K562 (cell line): ENCODE results near the gene TP53BP1. TPM values are rescaled to one million over a fixed set of nuclear protein-coding genes. Genes with fewer than 3 reads are reported as not detected.

ENCODE experiments used
- DACH1 ChIP-seq: fragments of 450-650 bp; IDR thresholded peaks from 2 replicates; pipeline ENCODE4 v1.6.1; 2018; ENCODE audit not compliant: partially characterized antibody
- ETV5 ChIP-seq: sonication (generic); formaldehyde crosslinking; IDR thresholded peaks from 2 replicates; pipeline ENCODE4 v1.4.0; 2020; ENCODE audit warnings: low read depth, mild to moderate bottlenecking, missing genetic modification reagents
- GABPB2 ChIP-seq: fragments of 250-450 bp; sonication (Bioruptor Pico); conservative IDR thresholded peaks from 2 replicates; pipeline ENCODE4 v1.5.1; 2021; ENCODE audit warnings: mild to moderate bottlenecking
- HDAC2 ChIP-seq: fragments of 450-650 bp; IDR thresholded peaks from 2 replicates; pipeline ENCODE4 v1.6.1; 2016; ENCODE audit warnings: mild to moderate bottlenecking
- KLF1 ChIP-seq: fragments of 450-650 bp; IDR thresholded peaks from 2 replicates; pipeline ENCODE4 v1.6.1; 2016; ENCODE audit warnings: missing genetic modification characterization, missing compliant biosample characterization
- MCM7 ChIP-seq, 2 experiments: fragments of 450-650 bp; IDR thresholded peaks; 2 replicates each; pipeline ENCODE4 v1.6.1; 2016 to 2018
- MIER1 ChIP-seq: fragments of 450-650 bp; IDR thresholded peaks from 2 replicates; pipeline ENCODE4 v1.6.1; 2016; ENCODE audit warnings: antibody characterized with exemption, mild to moderate bottlenecking, low read depth
- NCOA1 ChIP-seq: fragments of 450-650 bp; IDR thresholded peaks from 2 replicates; pipeline ENCODE4 v1.6.1; 2016; ENCODE audit warnings: low read depth
- PHF20 ChIP-seq: fragments of 450-650 bp; IDR thresholded peaks from 2 replicates; pipeline ENCODE4 v1.6.1; 2018; ENCODE audit not compliant: partially characterized antibody
- RBM39 ChIP-seq: fragments of 200-400 bp; formaldehyde crosslinking; optimal IDR thresholded peaks from 2 replicates; pipeline ENCODE3; 2018; ENCODE audit warnings: low read depth, low read length
- SMARCA4 ChIP-seq: fragments of 450-650 bp; IDR thresholded peaks from 2 replicates; pipeline ENCODE4 v1.6.1; 2016
- TAF1 ChIP-seq: IDR thresholded peaks from 2 replicates; pipeline ENCODE4 v1.6.1; 2011; ENCODE audit warnings: mild to moderate bottlenecking, low read length, moderate library complexity; ENCODE audit not compliant: insufficient read depth, control insufficient read depth, severe bottlenecking; ENCODE audit errors: extremely low read depth
- ZNF3 ChIP-seq: fragments of 250-450 bp; sonication (Bioruptor Pico); IDR thresholded peaks from 2 replicates; pipeline ENCODE4 v1.5.0; 2021; ENCODE audit warnings: mild to moderate bottlenecking, moderate library complexity
- ZNF589 ChIP-seq: fragments of 200-800 bp; sonication (Bioruptor generic); IDR thresholded peaks from 2 replicates; pipeline ENCODE4 v1.6.1; 2016; ENCODE audit warnings: low read depth, missing genetic modification characterization, missing compliant biosample characterization
- polyA plus RNA-seq, 8 experiments: library from polyadenylated mRNA; depleted of rRNA in 4 of 8; stranded (reverse) in 5 of 8; unstranded in 3 of 8; fragments of >200 nt; fragmentation: Nextera tagmentation in 2 of 8; fragmentation: Illumina TruSeq in 1 of 8; extraction: Ambion mirVana in 2 of 8; extraction: Trizol in 1 of 8; gene quantifications; 2 replicates each; pipeline versions ENCODE4 v1.2.1 to v1.2.3, GENCODE V29; 2011 to 2014; ENCODE audit warnings: inconsistent platforms in 1 of 8, missing spikeins in 1 of 8
- total RNA-seq, 7 experiments: library from RNA; depleted of rRNA in 6 of 7; stranded (reverse); fragments of >200 nt in 6 of 7; fragmentation: Illumina TruSeq in 2 of 7; extraction: Trizol in 2 of 7; gene quantifications; 2 replicates each; pipeline versions ENCODE4 v1.2.1 to v1.2.3, GENCODE V29; 2011 to 2021; ENCODE audit warnings: low replicate concordance in 1 of 7
- TF ChIP-seq, protein P1 (sequence below): fragments of 250-450 bp; sonication (Bioruptor Pico); IDR thresholded peaks from 2 replicates; pipeline ENCODE4 v1.4.0; 2020; ENCODE audit warnings: mild to moderate bottlenecking, moderate library complexity, borderline replicate concordance
- TF ChIP-seq, protein P2 (sequence below): sonication (generic); formaldehyde crosslinking; IDR thresholded peaks from 2 replicates; pipeline ENCODE4 v1.8.0; 2022; ENCODE audit warnings: mild to moderate bottlenecking, missing genetic modification reagents
- TF ChIP-seq, protein P3 (sequence below): fragments of 250-450 bp; sonication (Bioruptor Pico); IDR thresholded peaks from 2 replicates; pipeline ENCODE4 v1.9.0; 2021; ENCODE audit warnings: mild to moderate bottlenecking, inconsistent platforms
- TF ChIP-seq, protein P4 (sequence below): sonication (generic); formaldehyde crosslinking; IDR thresholded peaks from 2 replicates; pipeline ENCODE4 v1.8.0; 2022; ENCODE audit warnings: missing genetic modification reagents, mild to moderate bottlenecking, borderline replicate concordance
- TF ChIP-seq, protein P5 (sequence below): fragments of 250-450 bp; sonication (Bioruptor Pico); IDR thresholded peaks from 2 replicates; pipeline ENCODE4 v1.8.0; 2021; ENCODE audit warnings: moderate library complexity, mild to moderate bottlenecking, inconsistent platforms

Gene TP53BP1
- total and polyA plus RNA-seq, 9 of the 15 experiments (the other 6 are each of a cell fraction or from before 2014, with no cell fraction given), result 5.7 to 63.3 (median 30.9) TPM

DNA sequence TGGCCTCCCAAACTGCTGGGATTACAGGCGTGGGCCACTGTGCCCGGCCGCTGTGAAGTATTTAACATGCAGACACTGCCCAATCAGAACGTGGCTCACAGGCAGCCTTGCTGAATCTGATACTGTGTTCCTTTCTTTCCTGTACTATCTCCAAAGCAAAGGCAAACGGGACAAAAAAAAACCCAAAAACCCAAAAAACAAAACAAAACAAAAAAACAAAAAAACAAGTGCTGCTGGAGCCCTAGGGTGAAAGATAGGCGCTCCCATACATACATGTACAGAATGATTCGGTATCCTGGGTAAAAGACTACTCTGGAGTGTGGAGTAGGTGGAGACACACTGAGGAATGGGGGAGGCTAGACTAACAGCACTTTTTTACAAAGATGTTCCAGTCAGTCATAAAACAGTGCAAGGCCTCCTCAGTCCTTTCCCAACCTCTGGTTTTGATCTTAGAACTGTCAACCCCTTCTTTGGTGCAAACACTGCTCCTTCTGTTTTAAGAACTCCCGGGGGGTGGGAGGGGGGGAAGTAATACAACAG lies 16.8 kb upstream of the TP53BP1 start (continued):
- TF ChIP-seq HDAC2 (peak; percentile 15; the same call in 1 of the 2 replicates), KLF1 (tag) (no peak), PHF20 (no peak), MIER1 (peak; percentile 42; the same call in 1 of the 2 replicates), ZNF589 (0 out of 2 replicates have a peak, but pooled peaks have one; percentile 31), RBM39 (no peak), ZNF3 (CRISPR knock-in tag) (no peak), DACH1 (no peak), MCM7 (IDR thresholded peaks at IDR 0.05) (no peak), TAF1 (no peak), NCOA1 (0 out of 2 replicates have a peak, but pooled peaks have one; percentile 20), GABPB2 (CRISPR knock-in tag) (no peak), SMARCA4 (peak; percentile 19; the same call in 1 of the 2 replicates), ETV5 (no peak)
- TF ChIP-seq, protein P1, sequence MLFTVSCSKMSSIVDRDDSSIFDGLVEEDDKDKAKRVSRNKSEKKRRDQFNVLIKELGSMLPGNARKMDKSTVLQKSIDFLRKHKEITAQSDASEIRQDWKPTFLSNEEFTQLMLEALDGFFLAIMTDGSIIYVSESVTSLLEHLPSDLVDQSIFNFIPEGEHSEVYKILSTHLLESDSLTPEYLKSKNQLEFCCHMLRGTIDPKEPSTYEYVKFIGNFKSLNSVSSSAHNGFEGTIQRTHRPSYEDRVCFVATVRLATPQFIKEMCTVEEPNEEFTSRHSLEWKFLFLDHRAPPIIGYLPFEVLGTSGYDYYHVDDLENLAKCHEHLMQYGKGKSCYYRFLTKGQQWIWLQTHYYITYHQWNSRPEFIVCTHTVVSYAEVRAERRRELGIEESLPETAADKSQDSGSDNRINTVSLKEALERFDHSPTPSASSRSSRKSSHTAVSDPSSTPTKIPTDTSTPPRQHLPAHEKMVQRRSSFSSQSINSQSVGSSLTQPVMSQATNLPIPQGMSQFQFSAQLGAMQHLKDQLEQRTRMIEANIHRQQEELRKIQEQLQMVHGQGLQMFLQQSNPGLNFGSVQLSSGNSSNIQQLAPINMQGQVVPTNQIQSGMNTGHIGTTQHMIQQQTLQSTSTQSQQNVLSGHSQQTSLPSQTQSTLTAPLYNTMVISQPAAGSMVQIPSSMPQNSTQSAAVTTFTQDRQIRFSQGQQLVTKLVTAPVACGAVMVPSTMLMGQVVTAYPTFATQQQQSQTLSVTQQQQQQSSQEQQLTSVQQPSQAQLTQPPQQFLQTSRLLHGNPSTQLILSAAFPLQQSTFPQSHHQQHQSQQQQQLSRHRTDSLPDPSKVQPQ (CRISPR knock-in tag), result no peak
- TF ChIP-seq, protein P2, sequence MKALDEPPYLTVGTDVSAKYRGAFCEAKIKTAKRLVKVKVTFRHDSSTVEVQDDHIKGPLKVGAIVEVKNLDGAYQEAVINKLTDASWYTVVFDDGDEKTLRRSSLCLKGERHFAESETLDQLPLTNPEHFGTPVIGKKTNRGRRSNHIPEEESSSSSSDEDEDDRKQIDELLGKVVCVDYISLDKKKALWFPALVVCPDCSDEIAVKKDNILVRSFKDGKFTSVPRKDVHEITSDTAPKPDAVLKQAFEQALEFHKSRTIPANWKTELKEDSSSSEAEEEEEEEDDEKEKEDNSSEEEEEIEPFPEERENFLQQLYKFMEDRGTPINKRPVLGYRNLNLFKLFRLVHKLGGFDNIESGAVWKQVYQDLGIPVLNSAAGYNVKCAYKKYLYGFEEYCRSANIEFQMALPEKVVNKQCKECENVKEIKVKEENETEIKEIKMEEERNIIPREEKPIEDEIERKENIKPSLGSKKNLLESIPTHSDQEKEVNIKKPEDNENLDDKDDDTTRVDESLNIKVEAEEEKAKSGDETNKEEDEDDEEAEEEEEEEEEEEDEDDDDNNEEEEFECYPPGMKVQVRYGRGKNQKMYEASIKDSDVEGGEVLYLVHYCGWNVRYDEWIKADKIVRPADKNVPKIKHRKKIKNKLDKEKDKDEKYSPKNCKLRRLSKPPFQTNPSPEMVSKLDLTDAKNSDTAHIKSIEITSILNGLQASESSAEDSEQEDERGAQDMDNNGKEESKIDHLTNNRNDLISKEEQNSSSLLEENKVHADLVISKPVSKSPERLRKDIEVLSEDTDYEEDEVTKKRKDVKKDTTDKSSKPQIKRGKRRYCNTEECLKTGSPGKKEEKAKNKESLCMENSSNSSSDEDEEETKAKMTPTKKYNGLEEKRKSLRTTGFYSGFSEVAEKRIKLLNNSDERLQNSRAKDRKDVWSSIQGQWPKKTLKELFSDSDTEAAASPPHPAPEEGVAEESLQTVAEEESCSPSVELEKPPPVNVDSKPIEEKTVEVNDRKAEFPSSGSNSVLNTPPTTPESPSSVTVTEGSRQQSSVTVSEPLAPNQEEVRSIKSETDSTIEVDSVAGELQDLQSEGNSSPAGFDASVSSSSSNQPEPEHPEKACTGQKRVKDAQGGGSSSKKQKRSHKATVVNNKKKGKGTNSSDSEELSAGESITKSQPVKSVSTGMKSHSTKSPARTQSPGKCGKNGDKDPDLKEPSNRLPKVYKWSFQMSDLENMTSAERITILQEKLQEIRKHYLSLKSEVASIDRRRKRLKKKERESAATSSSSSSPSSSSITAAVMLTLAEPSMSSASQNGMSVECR (CRISPR knock-in tag), result peak; percentile 30; the same call in 1 of the 2 replicates
- TF ChIP-seq, protein P3, sequence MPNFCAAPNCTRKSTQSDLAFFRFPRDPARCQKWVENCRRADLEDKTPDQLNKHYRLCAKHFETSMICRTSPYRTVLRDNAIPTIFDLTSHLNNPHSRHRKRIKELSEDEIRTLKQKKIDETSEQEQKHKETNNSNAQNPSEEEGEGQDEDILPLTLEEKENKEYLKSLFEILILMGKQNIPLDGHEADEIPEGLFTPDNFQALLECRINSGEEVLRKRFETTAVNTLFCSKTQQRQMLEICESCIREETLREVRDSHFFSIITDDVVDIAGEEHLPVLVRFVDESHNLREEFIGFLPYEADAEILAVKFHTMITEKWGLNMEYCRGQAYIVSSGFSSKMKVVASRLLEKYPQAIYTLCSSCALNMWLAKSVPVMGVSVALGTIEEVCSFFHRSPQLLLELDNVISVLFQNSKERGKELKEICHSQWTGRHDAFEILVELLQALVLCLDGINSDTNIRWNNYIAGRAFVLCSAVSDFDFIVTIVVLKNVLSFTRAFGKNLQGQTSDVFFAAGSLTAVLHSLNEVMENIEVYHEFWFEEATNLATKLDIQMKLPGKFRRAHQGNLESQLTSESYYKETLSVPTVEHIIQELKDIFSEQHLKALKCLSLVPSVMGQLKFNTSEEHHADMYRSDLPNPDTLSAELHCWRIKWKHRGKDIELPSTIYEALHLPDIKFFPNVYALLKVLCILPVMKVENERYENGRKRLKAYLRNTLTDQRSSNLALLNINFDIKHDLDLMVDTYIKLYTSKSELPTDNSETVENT (CRISPR knock-in tag), result no peak
- TF ChIP-seq, protein P4, sequence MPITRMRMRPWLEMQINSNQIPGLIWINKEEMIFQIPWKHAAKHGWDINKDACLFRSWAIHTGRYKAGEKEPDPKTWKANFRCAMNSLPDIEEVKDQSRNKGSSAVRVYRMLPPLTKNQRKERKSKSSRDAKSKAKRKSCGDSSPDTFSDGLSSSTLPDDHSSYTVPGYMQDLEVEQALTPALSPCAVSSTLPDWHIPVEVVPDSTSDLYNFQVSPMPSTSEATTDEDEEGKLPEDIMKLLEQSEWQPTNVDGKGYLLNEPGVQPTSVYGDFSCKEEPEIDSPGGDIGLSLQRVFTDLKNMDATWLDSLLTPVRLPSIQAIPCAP (CRISPR knock-in tag), result no peak
- TF ChIP-seq, protein P5, sequence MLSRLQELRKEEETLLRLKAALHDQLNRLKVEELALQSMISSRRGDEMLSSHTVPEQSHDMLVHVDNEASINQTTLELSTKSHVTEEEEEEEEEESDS (CRISPR knock-in tag), result no peak
